ENCODE data around the gene WDR48. TPM values are rescaled to one million over a fixed set of nuclear protein-coding genes. Genes with fewer than 3 reads are reported as not detected.

Gene WDR48
- total and polyA plus RNA-seq, 9 donors: 20.7 to 55.5 (median 38.2) TPM

DNA sequence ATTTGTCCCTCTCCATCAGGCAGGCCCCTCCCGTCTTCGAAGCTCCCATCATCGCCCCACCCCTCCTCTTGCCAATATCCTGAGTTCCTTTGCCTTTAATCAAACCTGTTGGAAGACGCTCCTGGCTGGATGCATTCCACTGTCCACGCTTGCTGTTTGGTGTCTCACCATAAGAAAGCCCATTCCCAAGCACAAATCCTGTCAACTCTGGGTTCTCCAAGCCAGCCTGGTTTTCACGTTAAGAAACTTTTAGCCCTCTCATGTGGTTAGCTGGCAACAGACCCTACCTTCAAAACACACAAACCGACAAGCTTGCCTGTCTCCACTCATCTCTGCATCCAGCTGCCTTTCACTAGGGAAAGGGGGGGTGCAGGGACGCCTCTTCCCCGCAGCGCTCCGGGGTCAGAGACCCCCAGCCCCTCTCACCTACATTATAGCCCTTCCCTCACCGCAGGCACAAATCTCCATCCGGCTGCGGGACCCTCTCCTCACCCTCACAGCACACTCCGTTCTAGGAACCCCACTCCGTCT lies 54.5 kb downstream of the WDR48 start:
- Histone ChIP-seq H3K9me3 (no peaks in the 10 kb centered on the region), H3K4me3 (peak overlapping the region; percentile 88), H3K27me3 (no peaks in the 10 kb centered on the region), H3K27ac (peak overlapping the region in 1 of 2 donors; percentile 96), H3K36me3 (no peaks in the 10 kb centered on the region), H3K4me1 (ENCODE audit: insufficient read depth) (peaks cover 4% of the 10 kb centered on the region)
- intact Hi-C loops (cut with DNase I): loop anchor here in 1 of 4 donors (5.0 kb wide), 2 partner anchors 41 to 76 kb away; no protein-coding TSS in a partner anchor
- no peak for TF ChIP-seq POLR2A (IDR thresholded peaks at IDR 0.05)
- TF ChIP-seq, protein P1, sequence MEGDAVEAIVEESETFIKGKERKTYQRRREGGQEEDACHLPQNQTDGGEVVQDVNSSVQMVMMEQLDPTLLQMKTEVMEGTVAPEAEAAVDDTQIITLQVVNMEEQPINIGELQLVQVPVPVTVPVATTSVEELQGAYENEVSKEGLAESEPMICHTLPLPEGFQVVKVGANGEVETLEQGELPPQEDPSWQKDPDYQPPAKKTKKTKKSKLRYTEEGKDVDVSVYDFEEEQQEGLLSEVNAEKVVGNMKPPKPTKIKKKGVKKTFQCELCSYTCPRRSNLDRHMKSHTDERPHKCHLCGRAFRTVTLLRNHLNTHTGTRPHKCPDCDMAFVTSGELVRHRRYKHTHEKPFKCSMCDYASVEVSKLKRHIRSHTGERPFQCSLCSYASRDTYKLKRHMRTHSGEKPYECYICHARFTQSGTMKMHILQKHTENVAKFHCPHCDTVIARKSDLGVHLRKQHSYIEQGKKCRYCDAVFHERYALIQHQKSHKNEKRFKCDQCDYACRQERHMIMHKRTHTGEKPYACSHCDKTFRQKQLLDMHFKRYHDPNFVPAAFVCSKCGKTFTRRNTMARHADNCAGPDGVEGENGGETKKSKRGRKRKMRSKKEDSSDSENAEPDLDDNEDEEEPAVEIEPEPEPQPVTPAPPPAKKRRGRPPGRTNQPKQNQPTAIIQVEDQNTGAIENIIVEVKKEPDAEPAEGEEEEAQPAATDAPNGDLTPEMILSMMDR (IDR thresholded peaks at IDR 0.05): no peak
- TF ChIP-seq EP300 (IDR thresholded peaks at IDR 0.05): no peak
- peak in 1 of 5 donors; percentile 37 for DNase-seq
- 4 to 5% (median 4%) methylated on average over 16 of the region's 16 CpGs for WGBS, 3 donors

DNA sequence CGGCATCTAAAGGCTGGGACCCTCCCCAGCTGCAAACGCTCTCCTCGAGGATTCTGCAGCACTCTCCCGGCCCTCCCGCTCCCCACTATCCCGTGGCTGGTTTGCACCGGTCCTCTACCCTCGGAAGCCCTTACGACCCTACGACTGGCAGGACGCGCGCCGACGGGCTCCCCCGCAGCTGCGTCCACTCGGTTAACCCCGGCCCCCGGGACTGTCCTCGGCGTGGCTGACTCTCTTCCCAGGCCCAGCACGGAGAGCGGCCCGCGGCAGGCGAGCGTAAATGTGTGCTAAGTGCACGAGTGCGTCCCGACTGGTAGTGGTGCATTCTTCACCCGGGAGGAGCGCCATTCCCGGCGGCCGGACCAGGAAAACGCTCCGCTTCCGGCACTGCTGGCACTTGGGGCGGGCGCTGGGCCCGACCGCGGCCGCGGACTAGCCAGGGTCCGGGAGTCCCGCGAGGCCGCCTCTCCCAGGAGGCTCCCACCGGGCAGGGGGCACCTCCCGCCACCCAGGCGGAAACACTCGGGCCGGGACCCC lies 55.1 kb downstream of the WDR48 start:
- H3K4me1 ChIP-seq (ENCODE audit: insufficient read depth): peaks cover 4% of the 10 kb centered on the region
- TF ChIP-seq, protein P1 (IDR thresholded peaks at IDR 0.05): peak in 1 of 3 donors; percentile 16
- TF ChIP-seq EP300 (IDR thresholded peaks at IDR 0.05): no peak
- 0 to 1% (median 0%) methylated on average over 47 to 55 of the region's 55 CpGs for WGBS, 3 donors
- intact Hi-C loops (cut with DNase I): loop anchor here in 1 of 4 donors (5.0 kb wide), 2 partner anchors 40 to 75 kb away; no protein-coding TSS in a partner anchor
- peak overlapping the region; percentile 88 to 96 for H3K27ac ChIP-seq
- H3K4me3 ChIP-seq: peak overlapping the region; percentile 88
- no peaks in the 10 kb centered on the region for H3K27me3 ChIP-seq
- no peaks in the 10 kb centered on the region for H3K9me3 ChIP-seq
- H3K36me3 ChIP-seq: no peaks in the 10 kb centered on the region
- peak in 3 of 5 donors; percentile 52 to 73 (median 56) for DNase-seq

DNA sequence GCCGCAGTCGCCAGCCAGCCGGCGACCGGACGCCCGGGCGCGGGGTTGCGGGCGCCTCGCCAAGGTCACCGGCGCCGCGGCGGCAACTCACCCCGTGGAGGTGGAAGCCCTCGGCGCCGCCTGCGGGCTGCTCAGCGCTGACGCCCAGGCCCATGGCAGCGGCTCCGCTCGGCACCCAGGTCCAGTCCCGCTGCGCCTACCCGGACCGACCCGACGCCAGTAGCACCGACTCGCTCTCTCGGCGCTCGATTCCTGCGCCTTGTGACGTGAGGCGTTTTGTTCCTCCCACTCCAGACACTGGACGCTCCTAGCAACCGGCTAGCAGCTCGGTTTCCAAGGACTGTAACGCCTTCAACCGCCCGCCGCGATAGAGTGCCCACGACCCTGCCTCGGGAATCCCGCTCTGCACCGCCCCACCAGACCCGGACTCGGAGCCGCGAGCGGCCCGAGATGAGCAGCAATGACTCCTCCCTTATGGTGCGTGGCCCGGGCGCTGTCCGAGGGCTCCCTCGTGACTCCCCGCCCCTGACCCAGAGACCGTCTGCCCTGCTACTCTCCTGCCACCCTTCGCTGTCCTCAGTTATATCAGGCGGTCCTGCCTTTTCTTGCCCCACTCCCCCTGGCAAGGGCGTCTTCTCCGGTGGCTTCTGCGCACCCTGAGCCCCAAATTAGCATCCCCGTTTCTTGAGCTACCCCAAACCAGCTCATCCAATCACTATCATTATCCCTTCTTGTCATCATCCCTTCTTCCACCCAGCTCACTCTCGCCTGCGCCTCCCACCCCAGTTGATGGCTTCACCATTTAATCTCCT lies 55.8 kb downstream of the WDR48 start, which contains the start of the genes GORASP1 and TTC21A:
Gene GORASP1 (minus strand): TSS at position 240 of the 812 bp plus-strand sequence. CDS start 86 bp downstream, at position 154.
Gene TTC21A (plus strand): TSS at position 293 of the 812 bp plus-strand sequence. CDS start 158 bp downstream, at position 451.
- H3K4me3 ChIP-seq: peak within 1 kb of the TSS; percentile 88
- no peaks in the 10 kb centered on the region for H3K27me3 ChIP-seq
- H3K9me3 ChIP-seq: no peaks in the 10 kb centered on the region
- 0 to 1% (median 1%) methylated on average over 47 to 74 of the region's 74 CpGs for WGBS, 3 donors
- intact Hi-C loops (cut with DNase I): loop anchor here in 1 of 4 donors (5.0 kb wide), 2 partner anchors 40 to 75 kb away; no protein-coding TSS in a partner anchor
- no peaks in the 10 kb centered on the region for H3K36me3 ChIP-seq
- peaks cover 4% of the 10 kb centered on the region for H3K4me1 ChIP-seq (ENCODE audit: insufficient read depth)
- H3K27ac ChIP-seq: peak within 1 kb of the TSS; percentile 88 to 96
- no peak for TF ChIP-seq EP300 (IDR thresholded peaks at IDR 0.05)
- TF ChIP-seq, protein P1 (IDR thresholded peaks at IDR 0.05): peak in 2 of 3 donors; percentile 2 to 24
- peak; percentile 87 for TF ChIP-seq POLR2A (IDR thresholded peaks at IDR 0.05)
- peak; percentile 86 to 92 (median 90) for DNase-seq

DNA sequence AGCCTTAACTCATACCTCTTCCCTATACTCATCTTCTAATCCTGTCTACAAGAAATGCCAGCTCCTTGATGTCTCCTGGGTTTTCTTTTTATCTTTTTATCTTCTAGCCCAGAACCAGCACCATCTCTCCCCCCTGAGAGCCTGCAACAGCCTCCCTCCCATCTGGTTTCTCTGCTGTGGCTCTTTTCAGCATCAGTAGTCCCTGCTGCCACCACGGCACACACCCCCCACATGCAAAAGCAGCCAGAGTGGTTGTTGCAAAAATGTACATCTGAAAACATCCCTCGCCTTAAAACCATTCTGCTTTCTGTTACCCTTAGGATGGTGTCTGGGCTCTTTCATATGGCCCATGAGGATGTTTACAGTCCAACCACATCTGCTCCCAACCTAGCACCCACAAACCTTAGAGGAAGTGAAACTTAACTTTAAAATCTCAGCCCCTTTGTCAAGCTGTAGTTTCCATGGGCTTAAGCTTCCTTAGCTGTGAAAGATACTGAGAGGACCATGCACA lies 56.4 kb downstream of the WDR48 start:
- H3K9me3 ChIP-seq: no peaks in the 10 kb centered on the region
- H3K27me3 ChIP-seq: no peaks in the 10 kb centered on the region
- peaks cover 4% of the 10 kb centered on the region for H3K4me1 ChIP-seq (ENCODE audit: insufficient read depth)
- WGBS, 3 donors: 23 to 35% (median 33%) methylated on average over 2 of the region's 2 CpGs
- H3K4me3 ChIP-seq: peak overlapping the region; percentile 88
- peak overlapping the region in 1 of 2 donors; percentile 96 for H3K27ac ChIP-seq
- no peak for TF ChIP-seq EP300 (IDR thresholded peaks at IDR 0.05)
- no peak for TF ChIP-seq POLR2A (IDR thresholded peaks at IDR 0.05)
- TF ChIP-seq, protein P1 (IDR thresholded peaks at IDR 0.05): no peak
- intact Hi-C loops (cut with DNase I): loop anchor here in 1 of 4 donors (5.0 kb wide), 2 partner anchors 39 to 74 kb away; no protein-coding TSS in a partner anchor
- DNase-seq: no peak
- no peaks in the 10 kb centered on the region for H3K36me3 ChIP-seq

All from ovary (tissue), 9 donors.